A673 (cell line): Measurements from ENCODE around the gene CSF3. TPM values are rescaled to one million over a fixed set of nuclear protein-coding genes. Genes with fewer than 3 reads are reported as not detected.
A peak's percentile ranks its signal among the peaks of the same experiment; 100 is the strongest.

Experiments
- BruUV-seq: library from RNA; stranded (reverse); fragments of 400-500 nt; replicated peaks from 2 replicates; lab custom pipeline; 2021; lab: Mats Ljungman, UMichigan
- CTCF ChIA-PET: fragments of 300-600 bp; sonication (Branson Sonifier 250); formaldehyde crosslinking; loops from one replicate; lab custom pipeline; 2022; ENCODE audit warnings: antibody characterized with exemption; lab: Charles Lee
- POLR2A ChIA-PET: fragments of 300-600 bp; sonication (Branson Sonifier 250); formaldehyde crosslinking; loops from one replicate; lab custom pipeline; 2022; ENCODE audit warnings: antibody characterized with exemption; ENCODE audit not compliant: low non-redundant PET; lab: Charles Lee
- DNase-seq: peaks from one replicate; pipeline ENCODE4 v3.0.0-alpha.2; 2015; ENCODE audit warnings: low spot score
- H3K27ac ChIP-seq: fragments of 200-600 bp; sonication (generic); 2 replicates; pipeline ENCODE4 v1.5.1; 2016; ENCODE audit warnings: mixed run types, low read depth, mild to moderate bottlenecking, mixed read lengths, antibody characterized with exemption, low read length; ENCODE audit not compliant: poor library complexity, severe bottlenecking
- H3K27me3 ChIP-seq: fragments of 200-600 bp; sonication (generic); replicated peaks from 2 replicates; pipeline ENCODE4 v1.6.1; 2017; ENCODE audit warnings: mixed run types, low read depth, mild to moderate bottlenecking, mixed read lengths, antibody characterized with exemption, low read length; ENCODE audit not compliant: insufficient read depth, poor library complexity
- H3K36me3 ChIP-seq: fragments of 200-600 bp; sonication (generic); 2 replicates; pipeline ENCODE4 v1.6.1; 2016; ENCODE audit warnings: mixed run types, mild to moderate bottlenecking, mixed read lengths, antibody characterized with exemption, low read length; ENCODE audit not compliant: insufficient read depth, poor library complexity, severe bottlenecking
- H3K4me1 ChIP-seq: fragments of 200-600 bp; sonication (generic); 2 replicates; pipeline ENCODE4 v1.6.1; 2017; ENCODE audit warnings: mixed run types, mild to moderate bottlenecking, mixed read lengths, antibody characterized with exemption, low read length; ENCODE audit not compliant: insufficient read depth, poor library complexity, severe bottlenecking
- H3K4me3 ChIP-seq: fragments of 200-600 bp; sonication (generic); 2 replicates; pipeline ENCODE4 v1.5.1; 2016; ENCODE audit warnings: low read depth, mixed run types, mild to moderate bottlenecking, mixed read lengths, low read length; ENCODE audit not compliant: poor library complexity, severe bottlenecking
- H3K9me3 ChIP-seq: fragments of 200-600 bp; sonication (generic); 2 replicates; pipeline ENCODE4 v1.6.1; 2016; ENCODE audit warnings: mixed run types, low read depth, mild to moderate bottlenecking, mixed read lengths, antibody characterized with exemption, low read length; ENCODE audit not compliant: poor library complexity, severe bottlenecking
- CTCF ChIP-seq: fragments of 300-800, 200-600 bp; sonication (generic); conservative IDR thresholded peaks from 2 replicates; pipeline ENCODE4 v1.5.1; 2017; ENCODE audit warnings: low read depth, mild to moderate bottlenecking, antibody characterized with exemption, low read length, moderate library complexity, mixed read lengths
- EZH2 ChIP-seq: fragments of 200-600 bp; sonication (generic); IDR thresholded peaks from 2 replicates; pipeline ENCODE4 v1.6.1; 2017; ENCODE audit warnings: borderline replicate concordance, low read depth, mild to moderate bottlenecking, mixed read lengths, antibody characterized with exemption, low read length; ENCODE audit not compliant: poor library complexity, severe bottlenecking
- intact Hi-C: fragments of 100-400 bp; cut with micrococcal nuclease; formaldehyde crosslinking; loops from one replicate; pipeline ENCODE4 v1.10.0; 2022; ENCODE audit not compliant: unreplicated experiment
- total RNA-seq: library from RNA; stranded (reverse); gene quantifications from 2 replicates; pipeline ENCODE4 v1.2.3, GENCODE V29; 2021

CSF3 gene
- total RNA-seq, 1 experiment from 2014 or later, result not detected

- no peaks in the 10 kb centered on the region for H3K4me1 ChIP-seq
- no TSS peak for BruUV-seq
- no peaks in the 10 kb centered on the region for H3K27me3 ChIP-seq
- DNase-seq, result no peak
- ChIA-PET CTCF (no interaction called here), POLR2A (no interaction called here)
- no peaks in the 10 kb centered on the region for H3K9me3 ChIP-seq
- no peak for TF ChIP-seq EZH2
- no peak for TF ChIP-seq CTCF
- H3K4me3 ChIP-seq, result no peak overlapping the region
- H3K27ac ChIP-seq, result no peak overlapping the region
- intact Hi-C loops, result no loop called here
- H3K36me3 ChIP-seq, result no peaks in the 10 kb centered on the region
Measured at GRCh38 chr17:39975801-39976200, 39.4 kb upstream of the CSF3 start.

GRCh38 chr17:39979016-39979670 is 36.1 kb upstream of the CSF3 start:
- TF ChIP-seq EZH2, result no peak
- Histone ChIP-seq H3K4me3 (no peak overlapping the region), H3K27me3 (no peaks in the 10 kb centered on the region), H3K27ac (no peak overlapping the region), H3K4me1 (no peaks in the 10 kb centered on the region), H3K9me3 (no peaks in the 10 kb centered on the region), H3K36me3 (peaks cover 1% of the 10 kb centered on the region)
- BruUV-seq, result no TSS peak
- intact Hi-C loops, result no loop called here
- DNase-seq, result no peak
- ChIA-PET POLR2A (no interaction called here), CTCF (no interaction called here)

- H3K36me3 ChIP-seq, result peaks cover 9% of the 10 kb centered on the region
- peak overlapping the region; percentile 54 for H3K27ac ChIP-seq
- H3K9me3 ChIP-seq, result no peaks in the 10 kb centered on the region
- POLR2A ChIA-PET, result interaction anchor here (0.7 to 1.0 kb wide), 2 partner anchors 34 to 118 kb away, joined by 3 to 4 read pairs; no protein-coding TSS in a partner anchor
- H3K27me3 ChIP-seq, result no peaks in the 10 kb centered on the region
- DNase-seq, result peak; percentile 51
- intact Hi-C loops, result loop anchor here (1.0 kb wide), 1 partner anchor 21 kb away; no protein-coding TSS in a partner anchor
- TF ChIP-seq CTCF (0 out of 2 replicates have a peak, but pooled peaks have one; percentile 18), EZH2 (no peak)
- no peaks in the 10 kb centered on the region for H3K4me1 ChIP-seq
- CTCF ChIA-PET, result interaction anchor here (1.3 kb wide), 1 partner anchor 21 kb away, joined by 7 read pairs; no protein-coding TSS in a partner anchor
- H3K4me3 ChIP-seq, result peak overlapping the region; percentile 80
- no TSS peak for BruUV-seq
Measured at GRCh38 chr17:39979893-39980350, 35.3 kb upstream of the CSF3 start.
